ENCODE results near the gene HSPA4.

- TF ChIP-seq EZH2 (IDR thresholded peaks at IDR 0.05; ENCODE audit: borderline replicate concordance, low read depth, low read length, severe bottlenecking) (no peak), POLR2AphosphoS5 (IDR thresholded peaks at IDR 0.05; ENCODE audit: insufficient read depth, low read depth, low read length) (no peak)
These were observed 36.3 kb upstream of the HSPA4 start for GRCh38 chr5:133015466-133015865.
